Adrenal gland (tissue), 5 donors: ENCODE data around the gene TPCN1.

Experiments used
- POLR2A ChIP-seq, 2 donors: fragments of 450-650 bp; IDR thresholded peaks; one replicate each; pipeline ENCODE4 v1.6.1; 2017; ENCODE audit warnings: antibody characterized with exemption in 2 of 2, mild to moderate bottlenecking in 2 of 2, moderate library complexity in 1 of 2
- TF ChIP-seq, protein P1 (sequence below), 6 experiments: fragments of 450-650 bp in 4 of 6; fragments of 200-600 bp in 2 of 6; sonication (generic) in 1 of 6; IDR thresholded peaks; 1 replicate in 5 of 6; 2 replicates in 1 of 6; pipeline versions ENCODE4 v1.5.1 to v1.8.0; 2016 to 2021; ENCODE audit warnings: antibody characterized with exemption in 6 of 6, mild to moderate bottlenecking in 2 of 6, moderate library complexity in 1 of 6
- donor health status: DM: no; HTN: no; CAD: no.

DNA sequence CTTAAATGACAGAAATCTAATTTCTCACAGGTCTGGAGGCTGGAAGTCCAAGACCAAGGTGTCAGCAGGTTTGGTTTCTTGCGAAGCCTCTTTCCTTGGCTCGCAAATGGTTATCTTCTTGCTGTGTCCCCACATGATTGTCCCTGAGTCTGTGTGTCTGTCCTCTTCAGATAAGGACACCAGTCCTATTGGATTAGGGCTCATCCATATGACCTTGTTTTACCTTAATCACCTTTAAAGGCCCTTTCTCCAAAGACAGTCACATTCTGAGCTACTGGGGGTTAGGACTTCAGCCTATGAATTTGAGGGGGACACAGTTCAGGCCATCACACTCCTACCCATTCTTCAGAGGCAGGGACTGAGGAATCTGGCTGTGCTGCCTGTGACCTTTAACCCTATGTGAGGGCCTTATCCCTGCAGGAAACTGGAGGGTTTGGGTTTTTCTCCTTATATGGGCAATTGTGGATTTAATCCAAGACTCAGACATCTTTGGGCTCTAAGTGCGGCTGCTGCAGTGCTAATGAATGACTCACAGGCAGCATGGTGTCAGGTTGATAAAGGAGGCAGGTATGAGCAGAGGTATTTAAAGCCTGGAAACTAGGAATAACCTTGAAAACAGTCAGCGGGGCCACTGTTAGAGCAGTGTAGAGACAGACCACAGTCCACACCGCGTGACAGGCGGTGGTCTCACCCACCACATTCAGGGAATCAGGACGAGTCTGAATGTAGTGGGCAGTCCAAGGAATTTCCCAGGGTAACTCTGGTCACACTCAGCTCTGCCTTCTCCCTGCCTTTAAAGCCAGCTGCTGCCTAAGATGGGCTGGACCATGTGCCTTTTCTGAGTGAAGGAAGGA is 10.2 kb downstream of the TPCN1 start:
- TF ChIP-seq, protein P1, sequence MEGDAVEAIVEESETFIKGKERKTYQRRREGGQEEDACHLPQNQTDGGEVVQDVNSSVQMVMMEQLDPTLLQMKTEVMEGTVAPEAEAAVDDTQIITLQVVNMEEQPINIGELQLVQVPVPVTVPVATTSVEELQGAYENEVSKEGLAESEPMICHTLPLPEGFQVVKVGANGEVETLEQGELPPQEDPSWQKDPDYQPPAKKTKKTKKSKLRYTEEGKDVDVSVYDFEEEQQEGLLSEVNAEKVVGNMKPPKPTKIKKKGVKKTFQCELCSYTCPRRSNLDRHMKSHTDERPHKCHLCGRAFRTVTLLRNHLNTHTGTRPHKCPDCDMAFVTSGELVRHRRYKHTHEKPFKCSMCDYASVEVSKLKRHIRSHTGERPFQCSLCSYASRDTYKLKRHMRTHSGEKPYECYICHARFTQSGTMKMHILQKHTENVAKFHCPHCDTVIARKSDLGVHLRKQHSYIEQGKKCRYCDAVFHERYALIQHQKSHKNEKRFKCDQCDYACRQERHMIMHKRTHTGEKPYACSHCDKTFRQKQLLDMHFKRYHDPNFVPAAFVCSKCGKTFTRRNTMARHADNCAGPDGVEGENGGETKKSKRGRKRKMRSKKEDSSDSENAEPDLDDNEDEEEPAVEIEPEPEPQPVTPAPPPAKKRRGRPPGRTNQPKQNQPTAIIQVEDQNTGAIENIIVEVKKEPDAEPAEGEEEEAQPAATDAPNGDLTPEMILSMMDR (IDR thresholded peaks at IDR 0.05) = no peak
- TF ChIP-seq POLR2A (IDR thresholded peaks at IDR 0.05) = no peak
